ENCODE measurements around the gene GUK1. TPM values are rescaled to one million over a fixed set of nuclear protein-coding genes. Genes with fewer than 3 reads are reported as not detected.
"Not testable (repeated sequence)": the region's sequence is repeated elsewhere in the genome, so short reads cannot be mapped to it uniquely, and the experiment has no call there.

Gene GUK1
- total RNA-seq, 1 donor from 2014 or later = 150 TPM

DNA sequence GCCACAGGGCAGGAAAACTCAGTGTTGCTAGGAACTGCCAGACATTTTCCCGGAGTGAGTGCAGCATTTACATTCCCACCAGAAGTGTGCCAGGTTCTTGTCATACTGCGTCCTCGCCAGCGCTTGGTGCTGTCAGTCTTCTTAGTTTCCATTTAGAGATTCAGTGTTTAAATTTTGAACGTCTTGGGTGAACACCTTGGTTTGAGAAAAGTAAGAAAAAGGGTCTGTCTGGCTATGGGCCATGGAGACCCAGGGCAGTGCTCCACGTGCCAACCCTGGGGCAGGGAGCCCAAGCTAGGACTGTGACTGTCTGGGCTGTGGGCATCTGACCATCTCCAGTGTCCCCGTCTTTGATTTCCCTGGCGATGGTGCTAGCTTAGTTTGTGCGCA, 41.6 kb downstream of the GUK1 start:
- H3K27me3 ChIP-seq (ENCODE audit: low read depth) = no peaks in the 10 kb centered on the region
- no peak for DNase-seq
- intact Hi-C loops (cut with micrococcal nuclease) = no loop called here
- H3K9me3 ChIP-seq (replicated peaks) = no peaks in the 10 kb centered on the region
- H3K4me1 ChIP-seq = peaks cover 11% of the 10 kb centered on the region
- no peak overlapping the region for H3K4me3 ChIP-seq
- no peak overlapping the region for H3K27ac ChIP-seq (replicated peaks)
- TF ChIP-seq, protein P1, sequence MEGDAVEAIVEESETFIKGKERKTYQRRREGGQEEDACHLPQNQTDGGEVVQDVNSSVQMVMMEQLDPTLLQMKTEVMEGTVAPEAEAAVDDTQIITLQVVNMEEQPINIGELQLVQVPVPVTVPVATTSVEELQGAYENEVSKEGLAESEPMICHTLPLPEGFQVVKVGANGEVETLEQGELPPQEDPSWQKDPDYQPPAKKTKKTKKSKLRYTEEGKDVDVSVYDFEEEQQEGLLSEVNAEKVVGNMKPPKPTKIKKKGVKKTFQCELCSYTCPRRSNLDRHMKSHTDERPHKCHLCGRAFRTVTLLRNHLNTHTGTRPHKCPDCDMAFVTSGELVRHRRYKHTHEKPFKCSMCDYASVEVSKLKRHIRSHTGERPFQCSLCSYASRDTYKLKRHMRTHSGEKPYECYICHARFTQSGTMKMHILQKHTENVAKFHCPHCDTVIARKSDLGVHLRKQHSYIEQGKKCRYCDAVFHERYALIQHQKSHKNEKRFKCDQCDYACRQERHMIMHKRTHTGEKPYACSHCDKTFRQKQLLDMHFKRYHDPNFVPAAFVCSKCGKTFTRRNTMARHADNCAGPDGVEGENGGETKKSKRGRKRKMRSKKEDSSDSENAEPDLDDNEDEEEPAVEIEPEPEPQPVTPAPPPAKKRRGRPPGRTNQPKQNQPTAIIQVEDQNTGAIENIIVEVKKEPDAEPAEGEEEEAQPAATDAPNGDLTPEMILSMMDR (IDR thresholded peaks at IDR 0.05; ENCODE audit: borderline replicate concordance) = no peak
- no peaks in the 10 kb centered on the region for H3K36me3 ChIP-seq

DNA sequence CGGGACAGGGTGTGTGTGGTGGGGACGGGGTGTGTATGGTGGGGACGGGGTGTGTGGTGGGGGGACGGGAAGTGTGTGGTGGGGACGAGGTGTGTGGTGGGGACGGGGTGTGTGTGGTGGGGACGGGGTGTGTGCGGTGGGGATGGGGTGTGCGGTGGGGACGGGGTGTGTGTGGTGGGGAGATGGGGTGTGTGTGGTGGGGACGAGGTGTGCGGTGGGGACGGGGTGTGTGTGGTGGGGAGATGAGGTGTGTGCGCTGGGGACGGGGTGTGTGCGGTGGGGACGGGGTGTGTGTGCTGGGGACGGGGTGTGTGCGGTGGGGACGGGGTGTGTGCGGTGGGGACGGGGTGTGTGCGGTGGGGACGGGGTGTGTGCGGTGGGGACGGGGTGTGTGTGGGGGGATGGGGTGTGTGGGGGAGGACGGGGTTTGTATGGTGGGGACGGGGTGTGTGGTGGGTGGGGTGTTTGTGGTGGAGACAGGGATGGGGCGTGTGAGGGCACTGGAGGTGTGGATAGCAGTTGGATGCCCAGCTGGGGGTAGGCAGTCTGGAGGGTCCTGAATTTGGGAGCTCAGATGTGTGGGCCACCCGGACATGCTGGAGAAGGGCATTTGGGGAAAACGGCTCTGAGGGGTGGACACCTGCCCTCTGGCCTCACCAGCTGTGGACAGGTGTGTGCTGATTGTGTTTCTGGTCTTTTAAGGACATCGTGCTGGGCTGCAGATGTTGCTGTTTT, 42.4 kb downstream of the GUK1 start:
- Histone ChIP-seq H3K27me3 (ENCODE audit: low read depth) (no peaks in the 10 kb centered on the region), H3K9me3 (replicated peaks) (no peaks in the 10 kb centered on the region), H3K36me3 (no peaks in the 10 kb centered on the region), H3K27ac (replicated peaks) (no peak overlapping the region), H3K4me1 (peaks cover 8% of the 10 kb centered on the region), H3K4me3 (no peak overlapping the region)
- DNase-seq = no peak
- TF ChIP-seq, protein P1 (IDR thresholded peaks at IDR 0.05; ENCODE audit: borderline replicate concordance) = no peak
- intact Hi-C loops (cut with micrococcal nuclease) = no loop called here

DNA sequence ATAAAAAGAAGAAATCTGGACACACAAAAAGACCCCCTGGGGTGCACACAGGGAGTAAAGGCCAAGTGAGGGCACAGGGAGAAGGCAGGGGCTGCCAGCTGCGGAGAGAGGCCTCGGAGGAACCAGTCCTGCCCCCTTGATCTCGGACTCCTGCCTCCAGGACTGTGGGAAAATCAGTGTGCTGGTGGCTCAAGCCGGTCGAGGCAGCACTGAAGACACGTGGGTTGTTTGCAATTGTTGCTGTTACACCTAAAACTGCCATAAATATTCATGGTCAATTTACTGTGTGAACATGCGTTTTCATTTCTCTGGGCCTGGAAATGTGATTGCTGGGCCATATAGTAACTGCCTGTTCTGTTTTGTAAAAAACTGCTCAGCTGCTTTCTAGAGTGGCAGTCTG, 44.1 kb downstream of the GUK1 start:
- Histone ChIP-seq H3K9me3 (replicated peaks) (peaks cover 8% of the 10 kb centered on the region), H3K27me3 (ENCODE audit: low read depth) (no peaks in the 10 kb centered on the region), H3K27ac (replicated peaks) (no peak overlapping the region), H3K4me3 (no peak overlapping the region), H3K4me1 (no peaks in the 10 kb centered on the region), H3K36me3 (no peaks in the 10 kb centered on the region)
- TF ChIP-seq, protein P1 (IDR thresholded peaks at IDR 0.05; ENCODE audit: borderline replicate concordance) = no peak
- intact Hi-C loops (cut with micrococcal nuclease) = no loop called here
- DNase-seq = no peak

DNA sequence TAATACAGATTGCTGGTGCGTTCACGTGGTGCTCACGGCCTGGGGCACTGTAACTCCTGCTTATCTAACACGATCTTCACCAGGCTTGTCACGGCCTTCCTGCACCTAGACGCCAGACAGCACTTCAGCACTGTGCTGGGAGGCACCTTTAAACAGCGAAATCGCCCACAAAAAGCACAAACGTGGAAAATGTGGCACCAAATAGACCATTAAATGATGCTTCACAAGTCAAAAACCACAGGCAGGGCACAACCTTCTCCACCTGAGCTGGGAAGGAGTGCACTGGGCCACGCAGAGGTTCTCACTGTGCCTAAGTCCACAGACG, 45.5 kb downstream of the GUK1 start:
- DNase-seq = no peak
- no peak overlapping the region for H3K27ac ChIP-seq (replicated peaks)
- TF ChIP-seq, protein P1 (IDR thresholded peaks at IDR 0.05; ENCODE audit: borderline replicate concordance) = no peak
- no peaks in the 10 kb centered on the region for H3K4me1 ChIP-seq
- H3K4me3 ChIP-seq = no peak overlapping the region
- H3K36me3 ChIP-seq = no peaks in the 10 kb centered on the region
- no peaks in the 10 kb centered on the region for H3K27me3 ChIP-seq (ENCODE audit: low read depth)
- intact Hi-C loops (cut with micrococcal nuclease) = no loop called here
- H3K9me3 ChIP-seq (replicated peaks) = peaks cover 8% of the 10 kb centered on the region

DNA sequence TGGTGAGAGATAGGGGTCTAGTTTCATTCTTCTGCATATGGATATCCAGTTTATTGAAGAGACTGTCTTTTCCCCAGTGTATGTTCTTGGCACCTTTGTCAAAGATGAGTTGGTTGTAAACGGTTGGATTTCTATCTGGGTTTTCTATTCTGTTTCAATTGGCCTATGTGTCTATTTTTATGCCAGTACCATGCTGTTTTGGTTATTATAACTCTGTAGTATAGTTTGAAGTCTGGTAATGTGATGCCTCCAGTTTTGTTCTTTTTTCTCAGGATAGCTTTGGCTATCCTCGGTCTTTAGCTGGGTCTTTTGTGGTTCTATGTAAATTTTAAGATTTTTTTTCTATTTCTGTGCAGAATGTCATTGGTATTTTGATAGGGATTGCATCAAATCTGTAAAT, 48.2 kb downstream of the GUK1 start:
- H3K4me3 ChIP-seq; DNase-seq; H3K4me1 ChIP-seq; intact Hi-C loops (cut with micrococcal nuclease); H3K9me3 ChIP-seq (replicated peaks); H3K36me3 ChIP-seq; H3K27me3 ChIP-seq (ENCODE audit: low read depth); H3K27ac ChIP-seq (replicated peaks): not testable (repeated sequence)

DNA sequence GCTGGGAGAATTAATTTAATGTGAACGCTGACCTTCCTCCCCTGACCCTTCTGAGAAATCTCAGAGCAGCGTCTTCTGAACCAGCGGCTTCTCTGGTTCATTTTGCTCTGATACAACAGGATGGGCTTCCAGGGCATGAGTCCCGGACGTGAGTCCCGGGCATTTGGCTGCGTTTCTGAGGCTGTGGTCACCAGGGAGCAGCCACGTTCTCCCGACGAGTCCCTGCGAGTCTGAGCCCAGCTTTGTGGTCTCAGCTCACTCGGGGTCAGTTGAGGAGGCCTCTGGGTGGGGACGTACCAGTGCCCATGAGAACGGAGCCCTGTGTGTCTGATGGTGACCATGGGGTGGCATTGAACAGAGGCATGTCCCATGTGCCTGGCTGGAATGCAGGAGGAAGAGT, 50.1 kb downstream of the GUK1 start:
- peaks cover 3% of the 10 kb centered on the region for H3K4me1 ChIP-seq
- intact Hi-C loops (cut with micrococcal nuclease) = no loop called here
- H3K36me3 ChIP-seq = peaks cover 4% of the 10 kb centered on the region
- DNase-seq = no peak
- H3K4me3 ChIP-seq = no peak overlapping the region
- H3K27me3 ChIP-seq (ENCODE audit: low read depth) = no peaks in the 10 kb centered on the region
- TF ChIP-seq, protein P1 (IDR thresholded peaks at IDR 0.05; ENCODE audit: borderline replicate concordance) = no peak
- H3K27ac ChIP-seq (replicated peaks) = no peak overlapping the region
- H3K9me3 ChIP-seq (replicated peaks) = peaks cover 8% of the 10 kb centered on the region
